ENCODE data around the gene DBNL. TPM values are rescaled to one million over a fixed set of nuclear protein-coding genes. Genes with fewer than 3 reads are reported as not detected.
A peak's percentile ranks its signal among the peaks of the same experiment; 100 is the strongest.

DBNL gene
- polyA plus RNA-seq, 2 donors, result 157 to 215 TPM

- Histone ChIP-seq H3K27me3 (ENCODE audit: control insufficient read depth in 1 of 2, insufficient read depth in 2 of 2, low read length in 2 of 2) (no peaks in the 10 kb centered on the region), H3K27ac (ENCODE audit: low read depth in 2 of 2, low read length in 1 of 2) (peak overlapping the region; percentile 92 to 96), H3K9me3 (ENCODE audit: control insufficient read depth in 2 of 2, insufficient read depth in 1 of 2, low read depth in 1 of 2, low read length in 1 of 2) (no peaks in the 10 kb centered on the region), H3K4me3 (ENCODE audit: low read depth in 1 of 2, low read length in 2 of 2) (peak overlapping the region; percentile 60 to 61), H3K4me1 (ENCODE audit: control insufficient read depth in 2 of 2, insufficient read depth in 2 of 2, low read length in 1 of 2) (peaks cover 4 to 7% of the 10 kb centered on the region in 2 donors), H3K36me3 (ENCODE audit: control insufficient read depth in 2 of 2, insufficient read depth in 2 of 2, low read length in 1 of 2) (peaks cover 4 to 24% of the 10 kb centered on the region in 2 donors)
- WGBS, 2 donors, result 0 to 1% methylated on average over 49 to 54 of the region's 54 CpGs
Measured at GRCh38 chr7:44082541-44083207, 38.2 kb downstream of the DBNL start.

- Histone ChIP-seq H3K4me3 (ENCODE audit: low read depth in 1 of 2, low read length in 2 of 2) (no peak overlapping the region), H3K27ac (ENCODE audit: low read depth in 2 of 2, low read length in 1 of 2) (peak overlapping the region in 1 of 2 donors; percentile 35), H3K36me3 (ENCODE audit: control insufficient read depth in 2 of 2, insufficient read depth in 2 of 2, low read length in 1 of 2) (peaks cover 4 to 14% of the 10 kb centered on the region in 2 donors), H3K4me1 (ENCODE audit: control insufficient read depth in 2 of 2, insufficient read depth in 2 of 2, low read length in 1 of 2) (peaks cover 4 to 6% of the 10 kb centered on the region in 2 donors), H3K27me3 (ENCODE audit: control insufficient read depth in 1 of 2, insufficient read depth in 2 of 2, low read length in 2 of 2) (no peaks in the 10 kb centered on the region), H3K9me3 (ENCODE audit: control insufficient read depth in 2 of 2, insufficient read depth in 1 of 2, low read depth in 1 of 2, low read length in 1 of 2) (no peaks in the 10 kb centered on the region)
- WGBS, 2 donors, result 88 to 99% methylated on average over 3 of the region's 3 CpGs
Measured at GRCh38 chr7:44083796-44084195, 39.3 kb downstream of the DBNL start.

- Histone ChIP-seq H3K36me3 (ENCODE audit: control insufficient read depth in 2 of 2, insufficient read depth in 2 of 2, low read length in 1 of 2) (peaks cover 4 to 7% of the 10 kb centered on the region in 2 donors), H3K27me3 (ENCODE audit: control insufficient read depth in 1 of 2, insufficient read depth in 2 of 2, low read length in 2 of 2) (no peaks in the 10 kb centered on the region), H3K9me3 (ENCODE audit: control insufficient read depth in 2 of 2, insufficient read depth in 1 of 2, low read depth in 1 of 2, low read length in 1 of 2) (no peaks in the 10 kb centered on the region), H3K4me3 (ENCODE audit: low read depth in 1 of 2, low read length in 2 of 2) (no peak overlapping the region), H3K4me1 (ENCODE audit: control insufficient read depth in 2 of 2, insufficient read depth in 2 of 2, low read length in 1 of 2) (peaks cover 1 to 7% of the 10 kb centered on the region in 2 donors), H3K27ac (ENCODE audit: low read depth in 2 of 2, low read length in 1 of 2) (no peak overlapping the region)
- 79 to 86% methylated on average over 4 of the region's 4 CpGs for WGBS, 2 donors
Measured at GRCh38 chr7:44084701-44085100, 40.2 kb downstream of the DBNL start.

GRCh38 chr7:44085546-44085945, 41.0 kb downstream of the DBNL start:
- WGBS, 2 donors, result 69 to 73% methylated on average over 3 of the region's 3 CpGs

GRCh38 chr7:44086627-44087026, 42.1 kb downstream of the DBNL start:
- WGBS, 2 donors, result 95 to 97% methylated on average over 3 of the region's 3 CpGs
- Histone ChIP-seq H3K4me1 (ENCODE audit: control insufficient read depth in 2 of 2, insufficient read depth in 2 of 2, low read length in 1 of 2) (peaks cover 0 to 2% of the 10 kb centered on the region in 2 donors), H3K27me3 (ENCODE audit: control insufficient read depth in 1 of 2, insufficient read depth in 2 of 2, low read length in 2 of 2) (no peaks in the 10 kb centered on the region), H3K36me3 (ENCODE audit: control insufficient read depth in 2 of 2, insufficient read depth in 2 of 2, low read length in 1 of 2) (no peaks in the 10 kb centered on the region), H3K27ac (ENCODE audit: low read depth in 2 of 2, low read length in 1 of 2) (no peak overlapping the region), H3K9me3 (ENCODE audit: control insufficient read depth in 2 of 2, insufficient read depth in 1 of 2, low read depth in 1 of 2, low read length in 1 of 2) (no peaks in the 10 kb centered on the region), H3K4me3 (ENCODE audit: low read depth in 1 of 2, low read length in 2 of 2) (no peak overlapping the region)

More at GRCh38 chr7:44085546-44085945, 41.0 kb downstream of the DBNL start:
- Histone ChIP-seq H3K27ac (ENCODE audit: low read depth in 2 of 2, low read length in 1 of 2) (no peak overlapping the region), H3K9me3 (ENCODE audit: control insufficient read depth in 2 of 2, insufficient read depth in 1 of 2, low read depth in 1 of 2, low read length in 1 of 2) (no peaks in the 10 kb centered on the region), H3K4me1 (ENCODE audit: control insufficient read depth in 2 of 2, insufficient read depth in 2 of 2, low read length in 1 of 2) (peaks cover 0 to 7% of the 10 kb centered on the region in 2 donors), H3K36me3 (ENCODE audit: control insufficient read depth in 2 of 2, insufficient read depth in 2 of 2, low read length in 1 of 2) (no peaks in the 10 kb centered on the region), H3K27me3 (ENCODE audit: control insufficient read depth in 1 of 2, insufficient read depth in 2 of 2, low read length in 2 of 2) (no peaks in the 10 kb centered on the region), H3K4me3 (ENCODE audit: low read depth in 1 of 2, low read length in 2 of 2) (no peak overlapping the region)

- Histone ChIP-seq H3K27me3 (ENCODE audit: control insufficient read depth in 1 of 2, insufficient read depth in 2 of 2, low read length in 2 of 2) (no peaks in the 10 kb centered on the region), H3K4me1 (ENCODE audit: control insufficient read depth in 2 of 2, insufficient read depth in 2 of 2, low read length in 1 of 2) (peaks cover 0 to 2% of the 10 kb centered on the region in 2 donors), H3K4me3 (ENCODE audit: low read depth in 1 of 2, low read length in 2 of 2) (no peak overlapping the region), H3K27ac (ENCODE audit: low read depth in 2 of 2, low read length in 1 of 2) (peak overlapping the region; percentile 68 to 73), H3K36me3 (ENCODE audit: control insufficient read depth in 2 of 2, insufficient read depth in 2 of 2, low read length in 1 of 2) (no peaks in the 10 kb centered on the region), H3K9me3 (ENCODE audit: control insufficient read depth in 2 of 2, insufficient read depth in 1 of 2, low read depth in 1 of 2, low read length in 1 of 2) (no peaks in the 10 kb centered on the region)
- WGBS, 2 donors, result 56 to 57% methylated on average over 20 of the region's 20 CpGs
Measured at GRCh38 chr7:44087911-44088838, 43.7 kb downstream of the DBNL start.

GRCh38 chr7:44093102-44093641, 48.7 kb downstream of the DBNL start:
- WGBS, 2 donors, result 78 to 79% methylated on average over 6 of the region's 6 CpGs
- Histone ChIP-seq H3K27ac (ENCODE audit: low read depth in 2 of 2, low read length in 1 of 2) (no peak overlapping the region), H3K4me1 (ENCODE audit: control insufficient read depth in 2 of 2, insufficient read depth in 2 of 2, low read length in 1 of 2) (peaks cover 2% of the 10 kb centered on the region in 2 donors), H3K36me3 (ENCODE audit: control insufficient read depth in 2 of 2, insufficient read depth in 2 of 2, low read length in 1 of 2) (no peaks in the 10 kb centered on the region), H3K9me3 (ENCODE audit: control insufficient read depth in 2 of 2, insufficient read depth in 1 of 2, low read depth in 1 of 2, low read length in 1 of 2) (no peaks in the 10 kb centered on the region), H3K27me3 (ENCODE audit: control insufficient read depth in 1 of 2, insufficient read depth in 2 of 2, low read length in 2 of 2) (no peaks in the 10 kb centered on the region), H3K4me3 (ENCODE audit: low read depth in 1 of 2, low read length in 2 of 2) (no peak overlapping the region)

GRCh38 chr7:44094365-44094764, 49.9 kb downstream of the DBNL start:
- no peak overlapping the region for H3K4me3 ChIP-seq (ENCODE audit: low read depth in 1 of 2, low read length in 2 of 2)
- no peaks in the 10 kb centered on the region for H3K36me3 ChIP-seq (ENCODE audit: control insufficient read depth in 2 of 2, insufficient read depth in 2 of 2, low read length in 1 of 2)
- H3K27me3 ChIP-seq (ENCODE audit: control insufficient read depth in 1 of 2, insufficient read depth in 2 of 2, low read length in 2 of 2), result no peaks in the 10 kb centered on the region
- H3K9me3 ChIP-seq (ENCODE audit: control insufficient read depth in 2 of 2, insufficient read depth in 1 of 2, low read depth in 1 of 2, low read length in 1 of 2), result no peaks in the 10 kb centered on the region
- peaks cover 0 to 2% of the 10 kb centered on the region in 2 donors for H3K4me1 ChIP-seq (ENCODE audit: control insufficient read depth in 2 of 2, insufficient read depth in 2 of 2, low read length in 1 of 2)
- 55 to 62% methylated on average over 2 of the region's 2 CpGs for WGBS, 2 donors
- no peak overlapping the region for H3K27ac ChIP-seq (ENCODE audit: low read depth in 2 of 2, low read length in 1 of 2)

GRCh38 chr7:44094883-44095592, 50.5 kb downstream of the DBNL start:
- H3K27ac ChIP-seq (ENCODE audit: low read depth in 2 of 2, low read length in 1 of 2), result no peak overlapping the region
- WGBS, 2 donors, result 56 to 69% methylated on average over 2 of the region's 2 CpGs
- H3K27me3 ChIP-seq (ENCODE audit: control insufficient read depth in 1 of 2, insufficient read depth in 2 of 2, low read length in 2 of 2), result no peaks in the 10 kb centered on the region

More at GRCh38 chr7:44094883-44095592, 50.5 kb downstream of the DBNL start:
- Histone ChIP-seq H3K4me3 (ENCODE audit: low read depth in 1 of 2, low read length in 2 of 2) (no peak overlapping the region), H3K36me3 (ENCODE audit: control insufficient read depth in 2 of 2, insufficient read depth in 2 of 2, low read length in 1 of 2) (no peaks in the 10 kb centered on the region), H3K9me3 (ENCODE audit: control insufficient read depth in 2 of 2, insufficient read depth in 1 of 2, low read depth in 1 of 2, low read length in 1 of 2) (no peaks in the 10 kb centered on the region), H3K4me1 (ENCODE audit: control insufficient read depth in 2 of 2, insufficient read depth in 2 of 2, low read length in 1 of 2) (peaks cover 0 to 2% of the 10 kb centered on the region in 2 donors)
